Measurements from ENCODE around the gene TMED4.
"Not testable (repeated sequence)": the region's sequence is repeated elsewhere in the genome, so short reads cannot be mapped to it uniquely, and the experiment has no call there.

The TMED4 gene

DNA sequence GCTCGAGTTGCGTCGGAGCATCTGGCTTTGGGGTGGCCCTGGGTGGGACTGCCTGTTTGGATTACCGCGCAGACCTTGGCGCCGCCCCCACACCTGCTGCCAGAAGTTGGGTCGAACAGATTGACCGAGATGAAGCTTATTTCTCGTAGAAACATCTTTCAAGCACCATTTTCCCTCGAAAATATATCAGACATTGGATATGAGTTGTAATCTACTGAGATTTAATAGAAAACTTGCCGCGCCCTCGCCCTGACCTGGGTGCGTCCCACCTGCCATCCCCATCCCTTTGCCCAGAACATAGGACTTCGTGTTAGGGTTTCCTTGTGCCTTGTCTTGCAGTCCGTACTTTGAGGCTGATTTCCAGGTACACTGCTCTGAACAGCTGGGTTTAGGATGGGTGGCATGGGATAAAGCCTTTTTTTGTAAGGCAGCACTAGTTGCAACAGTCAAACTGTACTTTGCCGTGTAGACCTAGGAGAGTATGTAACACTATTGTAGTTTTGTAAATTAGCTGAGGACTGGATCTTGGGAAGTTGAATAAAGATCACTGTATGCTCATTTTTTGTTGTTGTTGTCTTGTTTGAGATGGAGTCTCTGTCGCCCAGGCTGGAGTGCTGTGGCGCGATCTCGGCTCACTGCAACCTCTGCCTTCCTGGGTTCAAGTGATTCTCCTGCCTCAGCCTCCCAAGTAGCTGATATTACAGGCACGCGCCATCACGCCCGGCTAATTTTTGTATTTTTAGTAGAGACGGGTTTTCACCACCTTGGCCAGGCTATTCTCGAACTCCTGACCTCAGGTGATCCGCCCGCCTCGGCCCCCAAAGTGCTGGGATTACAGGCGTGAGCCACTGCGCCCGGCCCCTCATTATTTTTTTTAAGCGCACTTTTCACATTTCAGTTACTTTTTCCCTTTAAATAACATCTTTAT, 25.4 kb upstream of the TMED4 start:
- no peak for DNase-seq

DNA sequence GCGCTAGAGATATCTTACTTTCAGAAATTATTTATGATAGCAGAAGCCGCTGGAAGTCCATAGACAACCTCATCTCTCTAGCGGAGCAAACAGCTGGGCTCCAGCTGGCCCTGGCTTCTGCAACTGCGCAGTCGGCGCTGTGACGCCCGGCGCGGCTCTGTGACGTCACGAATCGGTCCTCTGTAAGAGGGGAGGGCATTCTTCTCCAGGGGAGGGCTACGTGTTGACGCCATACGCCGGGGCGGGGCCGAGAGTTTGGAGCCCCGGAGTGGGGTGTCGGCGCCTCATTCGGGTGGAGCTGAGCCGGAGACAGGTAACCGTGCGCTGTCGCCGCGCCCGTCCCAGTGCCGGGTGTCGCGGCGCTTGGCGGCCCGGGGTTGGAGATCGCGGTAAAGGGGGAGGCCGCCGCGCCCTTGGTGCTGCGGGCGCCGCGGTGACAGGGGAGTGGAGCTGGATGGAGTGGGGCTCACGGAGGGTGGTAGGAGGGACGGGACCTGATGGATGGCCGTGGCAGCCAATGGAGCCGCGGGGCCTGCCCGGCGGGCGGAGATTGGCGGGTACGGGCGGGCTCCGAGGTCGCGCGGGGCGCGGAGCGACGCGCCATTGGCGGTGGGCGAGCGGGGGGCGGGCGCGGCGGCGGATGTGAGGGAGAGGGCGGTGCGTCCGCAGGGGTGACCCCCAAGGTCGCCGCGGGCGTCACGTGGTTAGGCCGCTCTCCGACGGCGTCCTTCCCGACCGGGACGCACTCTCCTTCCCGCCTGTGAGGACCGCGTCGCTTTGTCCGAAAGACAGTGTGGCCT, 24.5 kb upstream of the TMED4 start, which contains the start of gene OGDH:
OGDH (plus strand) TSS at position 287 of the 800 bp plus-strand sequence. CDS start 17,717 bp downstream, outside the sequence.
- DNase-seq, result peak; percentile 100

DNA sequence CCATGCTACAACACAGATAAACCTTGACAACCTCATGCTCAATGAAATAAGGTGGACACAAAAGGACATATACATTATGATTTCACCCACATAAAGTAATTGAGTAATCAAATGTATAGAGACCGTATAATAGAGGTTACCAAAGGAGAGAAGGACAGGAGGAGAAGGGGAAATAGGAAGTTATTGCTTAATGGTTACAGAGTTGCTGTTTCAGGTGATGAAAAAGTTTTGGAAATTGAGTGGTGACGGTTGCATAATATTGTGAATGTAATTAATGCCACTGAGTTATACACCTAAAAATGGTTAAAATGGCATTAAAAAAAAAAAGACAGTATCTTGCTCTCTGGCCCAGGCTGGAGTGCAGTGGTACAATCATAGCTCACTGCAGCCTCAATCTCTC, 22.9 kb upstream of the TMED4 start:
- DNase-seq, result no peak

DNA sequence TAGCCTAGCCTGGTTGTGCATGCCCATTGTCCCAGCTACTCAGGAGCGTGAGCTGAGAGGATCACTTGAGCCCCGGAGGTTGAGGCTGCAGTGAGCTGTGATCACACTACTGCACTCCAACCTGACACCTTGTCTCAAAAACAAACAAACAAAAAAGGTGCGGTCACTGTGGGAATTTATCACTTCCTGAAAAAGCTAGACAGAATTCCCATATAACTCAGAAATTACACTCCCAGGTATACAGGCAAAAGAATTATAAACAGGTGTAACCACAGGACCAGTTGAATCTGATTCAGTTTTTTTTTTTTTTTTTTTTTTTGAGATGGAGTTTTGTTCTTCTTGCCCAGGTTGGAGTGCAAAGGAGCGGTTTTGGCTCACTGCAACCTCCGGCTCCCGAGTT, 21.2 kb upstream of the TMED4 start:
- DNase-seq, result no peak

DNA sequence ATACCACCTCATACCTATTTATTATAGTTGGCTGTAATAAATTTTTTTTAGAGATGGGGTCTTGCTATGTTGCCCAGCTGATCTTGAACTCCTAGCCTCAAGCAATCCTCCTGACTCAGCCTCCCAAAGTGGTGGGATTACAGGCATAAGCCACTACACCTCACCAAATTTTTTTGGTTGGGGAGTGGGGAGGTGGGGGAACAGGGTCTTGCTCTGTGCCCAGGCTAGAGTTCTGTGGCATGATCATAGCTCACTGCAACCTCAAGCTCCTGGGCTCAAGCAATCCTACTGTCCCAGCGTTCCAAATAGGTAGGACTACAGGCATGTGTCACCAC, 20.5 kb upstream of the TMED4 start:
- no peak for DNase-seq

DNA sequence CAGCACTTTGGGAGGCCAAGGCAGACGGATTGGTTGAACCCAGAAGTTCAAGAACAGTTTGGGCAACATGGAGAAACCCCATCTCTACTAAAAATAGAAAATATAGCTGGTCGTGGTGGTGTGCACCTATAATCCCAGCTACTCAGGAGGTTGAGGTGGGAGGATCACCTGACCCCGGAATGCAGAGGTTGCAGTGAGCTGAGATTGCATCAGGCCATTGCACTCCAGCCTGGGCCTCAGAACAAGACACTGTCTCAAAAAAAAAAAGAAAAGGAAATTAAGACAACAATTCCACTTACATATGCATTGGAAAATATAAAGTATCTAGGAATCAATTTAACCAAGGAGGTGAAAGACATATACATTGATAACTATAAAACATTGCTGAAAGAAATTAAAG, 17.2 kb upstream of the TMED4 start:
- no peak for DNase-seq

DNA sequence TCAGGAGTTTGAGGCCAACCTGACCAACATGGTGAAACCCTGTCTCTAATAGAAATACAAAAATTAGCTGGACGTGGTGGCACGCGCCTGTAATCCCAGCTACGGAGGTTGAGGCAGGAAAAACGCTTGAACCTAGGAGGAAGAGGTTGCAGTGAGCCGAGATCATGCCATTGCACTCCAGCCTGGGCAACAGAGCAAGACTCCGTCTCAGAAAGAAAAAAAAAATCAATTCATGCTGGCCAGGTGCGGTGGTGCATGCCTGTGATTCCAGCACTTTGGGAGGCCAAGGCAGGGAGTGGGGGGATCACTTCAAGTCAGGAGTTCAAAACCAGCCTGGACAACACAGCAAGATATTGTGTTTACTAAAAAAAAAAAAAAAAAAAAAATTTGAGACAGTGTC, 15.2 kb upstream of the TMED4 start:
- not testable (repeated sequence) for DNase-seq

DNA sequence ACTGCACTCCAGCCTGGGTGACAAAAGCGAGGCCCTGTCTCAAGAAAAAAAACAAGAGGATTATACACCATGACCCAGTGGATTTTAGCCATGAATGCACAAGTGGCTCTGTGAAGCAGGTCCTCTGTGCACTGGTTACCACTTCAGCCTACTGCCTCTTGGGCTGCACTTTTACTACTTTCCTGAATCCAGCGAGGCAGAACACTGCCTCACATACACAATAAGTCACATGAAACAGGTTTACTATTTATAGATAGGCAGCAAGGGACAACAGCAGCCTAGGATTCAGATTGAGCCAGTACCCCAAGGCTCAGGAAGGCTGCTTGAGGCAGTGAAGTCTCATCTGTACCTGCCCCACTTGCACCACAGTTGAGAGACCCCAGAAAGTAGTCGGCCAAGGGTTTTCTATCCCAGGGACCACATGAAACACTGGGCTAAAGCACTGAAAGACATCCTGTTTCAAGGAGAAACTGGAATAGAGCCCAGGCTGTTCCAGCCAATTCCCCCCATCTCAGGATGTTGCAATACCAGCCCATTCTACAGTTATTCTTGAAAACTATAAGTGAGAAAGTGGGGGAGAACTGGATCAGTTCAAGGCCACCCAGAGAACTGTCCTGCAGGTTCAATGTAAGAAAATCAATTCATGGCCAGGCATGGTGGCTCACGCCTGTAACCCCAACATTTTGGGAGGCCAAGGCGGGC, 14.1 kb upstream of the TMED4 start:
- no peak for DNase-seq

DNA sequence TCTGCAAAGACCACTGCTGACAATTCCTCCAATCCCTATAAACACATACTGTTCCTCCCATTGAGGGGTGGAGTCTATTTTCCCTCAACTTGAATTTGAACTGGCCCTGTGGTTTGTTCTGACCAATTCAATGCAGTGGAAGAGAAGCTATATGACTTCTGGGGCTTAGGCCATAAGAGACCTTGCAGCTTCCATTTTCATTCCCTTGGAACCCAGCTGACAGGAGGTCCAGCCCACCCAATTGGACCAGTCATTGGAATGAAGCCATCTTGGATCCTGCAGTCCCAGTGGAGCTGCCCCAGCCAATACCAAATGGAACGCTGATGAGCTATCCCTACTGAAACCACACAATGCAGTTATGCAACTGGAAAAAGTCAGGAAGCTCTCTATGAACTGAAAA, 8.9 kb upstream of the TMED4 start:
- no peak for DNase-seq

DNA sequence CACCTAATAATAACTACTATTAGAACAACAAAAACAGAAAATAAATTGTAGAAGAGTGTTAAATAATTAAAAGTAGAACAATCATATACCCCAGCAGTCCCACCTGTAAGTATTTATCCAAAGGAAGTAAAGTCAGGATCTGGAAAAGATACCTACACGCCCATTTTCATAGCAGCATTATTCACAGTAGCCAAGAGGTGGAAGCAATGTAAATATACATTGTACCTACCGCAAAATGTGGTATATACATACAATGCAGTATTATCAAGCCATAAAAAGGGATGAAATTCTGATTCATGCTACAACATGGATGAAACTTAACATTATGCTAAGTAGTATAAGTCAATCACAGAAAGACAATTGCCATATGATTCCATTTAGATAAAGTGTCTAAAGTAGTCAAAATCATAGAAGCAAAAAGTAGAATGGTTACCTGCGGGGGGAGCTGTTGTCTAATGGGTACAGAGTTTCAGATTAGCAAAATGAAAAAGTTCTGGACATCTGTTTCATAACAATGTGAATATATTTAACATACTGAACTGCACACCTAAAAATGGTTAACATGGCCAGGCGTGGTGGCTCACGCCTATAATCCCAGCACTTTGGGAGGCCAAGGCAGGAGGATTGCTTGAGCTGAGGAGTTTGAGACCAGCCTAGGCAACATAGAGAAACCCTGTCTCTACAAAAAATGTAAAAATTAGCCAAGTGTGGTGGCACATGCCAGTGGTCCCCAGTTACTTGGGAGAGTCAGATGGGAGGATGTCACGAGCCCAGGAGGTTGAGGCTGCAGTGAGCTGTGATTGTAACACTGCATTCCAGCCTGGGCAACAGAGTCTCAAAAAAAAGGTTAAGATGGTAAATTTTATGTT, 6.0 kb upstream of the TMED4 start:
- DNase-seq, result no peak

DNA sequence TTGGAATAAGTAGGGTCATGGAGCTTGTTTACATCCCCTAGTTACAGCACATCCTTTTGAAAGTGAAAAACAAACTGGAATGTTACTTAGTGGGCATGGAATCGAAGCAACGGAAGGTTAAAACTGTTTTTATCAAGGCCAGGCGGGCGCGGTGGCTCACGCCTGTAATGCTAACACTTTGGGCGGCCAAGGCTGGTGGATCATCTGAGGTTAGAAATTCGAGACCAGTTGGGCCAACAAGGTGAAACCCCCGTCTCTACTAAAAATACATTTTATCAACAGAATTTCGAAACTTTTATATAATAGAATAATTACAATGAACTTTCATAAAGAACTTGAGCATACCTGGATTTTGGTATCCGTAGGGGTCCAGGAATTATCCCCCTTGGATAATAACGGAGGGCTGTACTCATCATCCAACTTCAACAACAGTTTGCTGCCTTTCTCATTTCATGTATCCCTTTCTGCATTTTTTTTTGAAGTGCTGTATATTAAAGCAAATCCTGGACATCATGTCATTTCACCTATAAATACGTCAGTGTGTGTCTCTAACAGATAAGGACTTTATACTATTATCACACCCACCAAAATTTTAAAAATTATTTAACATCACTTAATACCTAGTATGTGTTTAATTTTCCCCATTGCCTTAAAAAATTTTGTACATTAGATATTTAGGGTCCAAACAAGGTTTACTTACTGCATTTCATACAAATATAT, 1.3 kb upstream of the TMED4 start:
- no peak for DNase-seq

DNA sequence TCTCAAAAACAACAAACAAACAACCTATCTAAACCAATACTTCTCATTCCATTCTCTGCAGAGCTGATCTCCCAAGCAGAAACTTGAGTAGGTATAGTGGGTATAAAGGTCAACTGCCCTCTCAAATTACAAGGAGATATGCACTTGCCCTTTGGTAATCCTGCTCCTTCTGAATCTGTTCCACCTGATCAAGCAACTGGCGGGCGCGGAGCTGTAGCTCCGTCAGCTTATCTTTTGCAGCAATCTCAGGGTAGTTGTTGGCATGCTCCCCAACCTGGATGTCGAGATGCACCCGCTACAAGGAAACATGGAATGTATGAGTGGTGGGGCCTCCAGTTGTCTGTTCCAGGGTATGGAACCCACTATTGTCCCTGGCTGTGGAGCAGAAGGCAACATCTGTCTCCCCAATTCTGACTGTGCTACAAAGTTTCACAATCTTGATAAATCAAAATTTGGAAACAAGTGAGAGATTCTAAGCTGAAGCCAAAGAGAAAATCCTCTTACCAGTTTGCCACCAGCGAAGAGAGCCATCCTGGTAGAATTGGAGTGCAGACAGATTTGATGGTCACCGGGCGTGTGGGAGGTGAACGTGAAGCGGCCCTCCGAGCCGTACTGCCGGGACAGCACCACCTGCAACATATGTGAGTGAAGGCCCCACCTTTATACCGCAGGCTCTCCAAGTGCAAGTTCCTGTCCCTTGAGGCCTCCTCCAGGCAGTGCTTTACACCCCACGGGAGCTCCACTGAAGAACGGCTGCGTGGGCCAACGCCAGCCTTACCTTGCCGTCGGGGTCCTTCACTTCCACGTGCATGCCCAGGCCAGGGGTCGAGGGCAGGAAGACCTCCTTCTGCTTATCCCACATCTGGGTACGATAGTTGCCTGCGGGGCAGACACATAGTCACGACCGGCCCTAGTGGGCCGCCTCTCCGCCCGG, 819 bp downstream of the TMED4 start:
- peak; percentile 75 for DNase-seq

DNA sequence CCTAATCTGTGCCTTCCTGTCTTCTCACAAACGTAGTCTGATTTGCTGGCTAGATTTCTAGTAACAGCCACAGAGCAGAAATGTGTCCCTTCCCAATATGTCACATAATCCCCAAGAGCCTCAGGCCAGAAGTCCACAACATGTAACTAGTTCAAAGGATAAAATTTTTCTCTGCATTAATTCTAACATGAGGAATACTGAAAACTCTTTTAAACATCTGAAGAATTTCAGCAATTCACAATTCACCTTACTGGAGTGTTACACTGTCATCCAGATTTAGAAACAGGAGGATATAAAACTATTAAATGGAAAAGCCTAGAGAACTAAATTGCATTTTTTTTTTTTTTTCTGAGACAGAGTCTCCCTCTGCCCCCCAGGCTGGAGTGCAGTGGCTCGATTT, 5.8 kb downstream of the TMED4 start:
- no peak for DNase-seq

DNA sequence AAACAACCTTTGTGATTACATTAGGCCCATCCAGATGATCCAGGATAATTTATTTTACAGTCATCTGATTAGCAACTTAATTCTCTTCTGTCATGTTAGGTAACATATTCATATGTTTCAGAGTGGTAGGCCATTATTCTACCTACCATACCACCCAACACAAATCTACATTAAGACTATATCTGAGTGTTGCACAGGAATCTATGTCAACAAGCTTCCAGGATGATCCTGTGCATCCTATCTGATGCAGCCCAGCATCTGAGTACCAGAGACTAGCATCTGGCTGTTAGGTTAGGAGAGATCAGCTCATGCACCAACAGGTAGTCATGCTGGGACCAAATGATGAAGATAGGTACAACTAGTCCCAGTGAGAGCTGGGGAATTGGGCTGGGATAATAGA, 7.0 kb downstream of the TMED4 start:
- no peak for DNase-seq

DNA sequence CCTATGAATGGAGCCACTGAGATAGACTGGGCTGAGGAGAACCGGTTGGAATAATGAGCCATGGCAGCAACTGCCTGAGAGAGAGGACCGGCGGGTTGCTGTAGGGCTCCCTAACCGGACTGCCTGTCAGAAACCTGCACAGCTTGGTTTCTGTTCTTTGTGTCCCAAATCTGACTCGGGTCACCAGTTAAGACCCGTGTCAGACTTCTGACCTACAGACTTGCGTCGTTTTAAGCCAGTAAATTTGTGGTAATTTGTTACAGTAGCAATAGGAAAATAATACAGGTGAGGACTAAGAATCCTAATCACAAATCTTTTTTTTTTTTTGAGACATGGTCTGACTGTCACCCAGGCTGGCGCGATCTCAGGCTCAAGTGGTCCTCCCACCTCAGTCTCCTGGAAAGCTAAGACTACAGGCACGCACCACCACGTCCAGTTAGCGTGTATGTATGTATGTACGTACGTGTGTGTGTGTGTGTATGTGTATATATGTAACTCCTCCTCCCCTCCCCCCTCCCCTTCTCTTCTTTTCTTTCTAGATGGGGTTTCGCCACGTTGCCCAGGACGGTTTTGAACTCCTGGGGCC, 7.7 kb downstream of the TMED4 start:
- no peak for DNase-seq

DNA sequence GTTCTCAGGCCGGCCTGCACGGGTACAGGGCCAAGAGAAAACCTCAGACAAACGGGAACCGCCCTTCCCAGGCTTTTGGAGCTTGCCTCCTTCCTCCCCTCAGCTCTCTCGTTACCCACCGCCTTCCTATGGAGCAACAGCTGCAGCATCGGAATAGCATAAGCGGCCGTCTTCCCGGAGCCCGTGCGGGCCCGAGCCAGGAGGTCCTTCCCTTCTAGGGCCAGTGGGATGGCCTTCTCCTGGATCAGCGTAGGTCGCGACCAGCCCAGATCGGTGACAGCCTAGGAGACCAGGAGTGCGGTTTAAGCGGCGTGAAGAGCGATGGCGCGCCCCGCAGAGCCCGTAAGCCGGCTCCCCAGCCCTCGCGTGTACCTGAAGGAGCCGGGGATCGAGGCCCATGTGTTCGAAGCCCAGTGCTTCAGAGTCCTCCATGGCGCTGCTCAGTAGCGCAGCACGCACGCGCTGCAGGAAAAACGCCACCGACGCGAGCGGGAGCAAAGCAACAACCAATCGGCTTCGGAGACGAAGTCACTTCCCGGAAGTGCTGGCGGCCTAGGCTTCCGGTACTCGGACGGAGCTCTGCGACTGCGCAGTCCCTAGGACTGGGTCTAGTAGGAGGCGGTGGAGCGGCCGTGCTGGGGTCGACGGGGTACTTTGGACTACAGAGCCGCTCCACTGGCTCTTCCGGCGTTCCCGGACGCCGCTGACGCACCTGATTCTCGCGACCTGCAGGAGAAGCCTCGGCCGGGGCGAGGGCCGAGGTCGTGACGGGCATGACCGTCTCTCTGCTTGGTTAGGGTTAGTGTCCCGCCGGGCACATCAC, 8.4 kb downstream of the TMED4 start, which contains the start of gene DDX56:
DDX56 (minus strand) TSS at position 445 of the 823 bp plus-strand sequence; CDS start at position 432, 13 bp downstream.
- peak; percentile 95 for DNase-seq

DNA sequence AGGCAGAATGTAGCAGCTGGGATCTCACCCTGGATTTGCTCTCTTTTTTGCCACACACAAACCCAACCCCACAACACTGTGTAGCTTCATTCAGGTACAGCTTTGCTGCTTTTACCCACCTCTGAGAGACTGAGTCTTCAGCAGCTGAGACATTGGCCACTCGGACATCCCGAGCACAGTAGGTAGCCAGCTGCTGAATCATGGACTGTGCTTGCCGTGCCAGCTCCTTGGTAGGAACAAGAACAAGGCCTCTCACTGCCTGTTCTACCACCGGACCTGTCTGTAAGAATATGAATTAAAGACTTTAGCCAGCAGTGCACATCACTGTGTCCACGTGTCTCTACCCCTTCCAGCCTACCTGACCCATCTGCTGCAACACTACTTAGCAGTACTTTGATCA, 9.3 kb downstream of the TMED4 start:
- no peak for DNase-seq

DNA sequence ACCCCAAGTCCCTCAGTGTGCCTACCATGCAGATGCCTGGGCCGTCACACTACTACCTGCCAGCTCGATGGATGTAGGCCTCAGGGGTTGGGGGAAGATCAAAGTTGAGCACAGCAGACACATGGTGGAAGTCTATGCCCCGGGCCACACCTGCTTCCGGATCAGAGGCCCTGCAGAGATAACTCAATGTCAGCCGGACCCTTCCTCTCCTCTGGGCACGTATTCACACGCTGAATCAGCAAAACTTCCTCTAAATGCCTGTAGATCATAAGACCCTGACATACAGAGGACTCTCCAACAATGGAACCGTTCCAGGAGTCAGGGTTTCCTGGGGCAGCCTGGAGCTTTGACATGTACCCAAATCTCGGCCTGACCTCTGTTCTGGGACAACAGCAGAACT, 12.1 kb downstream of the TMED4 start:
- DNase-seq, result peak; percentile 29
